Naive thymus-derived CD8-positive, alpha-beta T cell (primary cell): Measurements from ENCODE around the gene ABCE1. TPM values are rescaled to one million over a fixed set of nuclear protein-coding genes. Genes with fewer than 3 reads are reported as not detected.

ENCODE experiments used
- polyA plus RNA-seq, 3 donors: library from polyadenylated mRNA; unstranded; fragments of 300-500 nt; fragmentation: Illumina TruSeq; gene quantifications; one replicate each; pipeline ENCODE4 v1.2.3, GENCODE V29; 2021
- total RNA-seq, 8 experiments: library from RNA in 2 of 8; stranded (reverse) in 2 of 8; gene quantifications; one replicate each; pipeline ENCODE4 v1.2.3 and lab custom pipeline; 2021 to 2026

ABCE1 gene
- total and polyA plus RNA-seq, 5 experiments from 2014 or later = 59.4 to 78.2 (median 72.9) TPM

Other genes with a start within 250 kb of the ABCE1 start
- gene ANAPC10, start 115 bp upstream of the ABCE1 start, total RNA-seq = 10 to 100 TPM; 18.0 to 23.7 TPM
- gene ANAPC10, start 115 bp upstream of the ABCE1 start, polyA plus RNA-seq = 10 to 100 TPM; 33.3 to 38.5 (median 35.8) TPM
- gene OTUD4, start 82.3 kb downstream of the ABCE1 start, total RNA-seq = 10 to 100 TPM; 56.7 to 61.8 TPM
- 10 to 100 TPM; 14.7 to 17.9 (median 14.9) TPM for gene OTUD4, start 82.3 kb downstream of the ABCE1 start, polyA plus RNA-seq